Epithelial cell of proximal tubule (primary cell): Measurements from ENCODE around the gene GRM7. TPM values are rescaled to one million over a fixed set of nuclear protein-coding genes. Genes with fewer than 3 reads are reported as not detected.

Experiments
- DNase-seq: peaks from one replicate; pipeline ENCODE4 v3.0.0-alpha.2; 2011; ENCODE audit warnings: low read depth
- H3K4me3 ChIP-seq: 2 replicates; pipeline ENCODE4 v1.5.1; 2011; ENCODE audit warnings: low read depth, mild to moderate bottlenecking, low read length
- total RNA-seq: library from RNA; depleted of rRNA; stranded (reverse); fragments of >200 nt; gene quantifications from 2 replicates; pipeline ENCODE4 v1.2.3, GENCODE V29; 2015
- TF ChIP-seq, protein P1 (sequence below): conservative IDR thresholded peaks from 2 replicates; pipeline ENCODE4 v1.5.1; 2012; ENCODE audit warnings: low read depth, mild to moderate bottlenecking, low read length

GRM7 gene
- total RNA-seq, 1 donor from 2014 or later = not detected

DNA sequence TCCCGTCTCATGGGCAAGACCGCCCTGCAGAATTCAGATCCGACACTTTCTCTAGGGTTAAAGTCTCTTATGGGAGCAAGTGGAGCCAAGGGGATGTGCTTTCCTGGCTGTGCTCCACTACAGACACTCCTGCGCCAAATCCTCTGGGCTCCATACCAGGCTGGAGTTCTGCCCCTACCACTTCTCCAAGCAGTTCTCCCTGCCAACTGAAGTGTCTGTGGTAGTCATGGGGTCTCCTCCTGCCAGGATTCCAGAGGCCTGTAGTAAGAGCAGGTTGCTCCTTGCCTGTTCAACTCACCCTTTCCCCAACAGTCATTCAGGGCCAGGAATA is 403.2 kb downstream of the GRM7 start:
- H3K4me3 ChIP-seq = no peak overlapping the region
- TF ChIP-seq, protein P1, sequence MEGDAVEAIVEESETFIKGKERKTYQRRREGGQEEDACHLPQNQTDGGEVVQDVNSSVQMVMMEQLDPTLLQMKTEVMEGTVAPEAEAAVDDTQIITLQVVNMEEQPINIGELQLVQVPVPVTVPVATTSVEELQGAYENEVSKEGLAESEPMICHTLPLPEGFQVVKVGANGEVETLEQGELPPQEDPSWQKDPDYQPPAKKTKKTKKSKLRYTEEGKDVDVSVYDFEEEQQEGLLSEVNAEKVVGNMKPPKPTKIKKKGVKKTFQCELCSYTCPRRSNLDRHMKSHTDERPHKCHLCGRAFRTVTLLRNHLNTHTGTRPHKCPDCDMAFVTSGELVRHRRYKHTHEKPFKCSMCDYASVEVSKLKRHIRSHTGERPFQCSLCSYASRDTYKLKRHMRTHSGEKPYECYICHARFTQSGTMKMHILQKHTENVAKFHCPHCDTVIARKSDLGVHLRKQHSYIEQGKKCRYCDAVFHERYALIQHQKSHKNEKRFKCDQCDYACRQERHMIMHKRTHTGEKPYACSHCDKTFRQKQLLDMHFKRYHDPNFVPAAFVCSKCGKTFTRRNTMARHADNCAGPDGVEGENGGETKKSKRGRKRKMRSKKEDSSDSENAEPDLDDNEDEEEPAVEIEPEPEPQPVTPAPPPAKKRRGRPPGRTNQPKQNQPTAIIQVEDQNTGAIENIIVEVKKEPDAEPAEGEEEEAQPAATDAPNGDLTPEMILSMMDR = no peak
- DNase-seq = no peak

DNA sequence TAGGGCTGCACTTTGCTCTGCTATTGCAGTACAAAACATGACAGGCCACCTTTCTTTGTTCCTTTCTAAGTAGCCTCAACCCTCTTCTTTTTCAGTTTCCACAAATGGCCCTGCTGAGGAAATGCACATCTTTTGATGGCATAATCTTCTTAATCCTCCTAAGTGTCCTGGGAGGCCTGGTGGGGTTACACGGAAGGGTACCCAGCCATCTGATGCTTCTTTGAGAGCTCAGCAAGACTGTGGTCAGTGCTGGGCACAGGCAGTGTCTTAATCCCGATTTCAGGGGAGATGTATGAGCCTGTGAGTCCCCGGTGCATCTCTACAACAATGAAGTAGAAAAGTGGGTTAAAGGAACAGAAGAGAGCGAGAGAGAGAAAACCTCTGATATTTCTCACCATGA is 404.8 kb downstream of the GRM7 start:
- TF ChIP-seq, protein P1 = no peak
- no peak overlapping the region for H3K4me3 ChIP-seq
- DNase-seq = no peak

DNA sequence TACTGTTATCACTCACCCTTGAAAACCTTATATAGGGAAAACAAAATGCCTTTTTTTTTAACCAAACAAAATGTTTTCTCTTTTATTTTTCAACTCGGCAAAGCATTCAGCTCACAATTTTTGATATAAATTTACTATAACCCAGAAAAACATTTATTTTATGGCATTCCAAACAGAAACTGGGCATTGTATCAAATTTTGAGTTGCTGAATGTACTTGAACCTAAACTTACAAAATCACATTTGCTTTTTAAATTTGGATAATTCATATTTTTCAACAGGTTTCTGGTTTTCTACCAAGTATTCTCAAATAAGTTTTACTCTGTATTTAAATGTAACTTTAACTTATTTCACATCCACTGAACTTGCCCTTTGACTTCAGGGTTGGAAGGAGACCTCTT is 405.6 kb downstream of the GRM7 start:
- no peak for DNase-seq
- no peak overlapping the region for H3K4me3 ChIP-seq
- TF ChIP-seq, protein P1 = no peak

DNA sequence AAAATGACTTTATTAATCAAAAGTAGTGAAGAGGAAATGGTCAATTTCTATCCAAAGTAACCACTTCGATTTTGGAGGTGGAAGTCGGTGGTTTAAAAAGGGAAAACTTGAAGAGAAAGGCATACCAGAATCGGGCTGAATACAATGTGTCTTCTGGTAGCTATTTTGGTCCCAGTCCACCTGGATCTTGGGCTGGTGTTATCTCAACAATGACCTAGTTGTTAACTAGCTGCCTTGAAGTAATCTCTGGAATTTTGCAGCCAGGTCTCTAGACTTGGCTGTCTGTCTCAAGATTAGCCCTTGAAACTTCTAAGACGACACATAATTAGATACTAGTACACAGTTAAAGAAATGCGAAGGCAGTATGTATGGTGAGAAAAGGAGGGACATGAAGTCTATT is 409.8 kb downstream of the GRM7 start:
- H3K4me3 ChIP-seq = no peak overlapping the region
- no peak for DNase-seq
- TF ChIP-seq, protein P1 = no peak

DNA sequence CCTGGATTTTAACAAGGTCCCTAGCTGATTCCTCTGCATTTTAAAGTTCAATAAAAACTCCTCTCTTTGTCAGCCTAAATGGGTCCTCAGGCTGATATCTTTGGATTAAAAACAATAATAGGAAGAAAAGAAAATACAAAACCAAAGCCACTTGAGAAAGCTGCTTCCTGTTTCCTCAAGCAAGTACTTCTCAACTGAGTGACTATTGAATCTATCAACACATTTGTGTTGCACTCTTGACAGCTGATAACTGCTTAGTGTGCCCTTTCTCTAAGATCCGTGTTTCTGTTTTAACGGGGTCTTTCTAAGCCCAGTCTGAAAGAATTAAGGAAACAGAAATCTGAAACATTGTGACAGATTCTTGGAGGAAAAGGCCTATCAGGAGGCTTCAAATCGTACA is 410.7 kb downstream of the GRM7 start:
- H3K4me3 ChIP-seq = no peak overlapping the region
- DNase-seq = no peak
- TF ChIP-seq, protein P1 = no peak

DNA sequence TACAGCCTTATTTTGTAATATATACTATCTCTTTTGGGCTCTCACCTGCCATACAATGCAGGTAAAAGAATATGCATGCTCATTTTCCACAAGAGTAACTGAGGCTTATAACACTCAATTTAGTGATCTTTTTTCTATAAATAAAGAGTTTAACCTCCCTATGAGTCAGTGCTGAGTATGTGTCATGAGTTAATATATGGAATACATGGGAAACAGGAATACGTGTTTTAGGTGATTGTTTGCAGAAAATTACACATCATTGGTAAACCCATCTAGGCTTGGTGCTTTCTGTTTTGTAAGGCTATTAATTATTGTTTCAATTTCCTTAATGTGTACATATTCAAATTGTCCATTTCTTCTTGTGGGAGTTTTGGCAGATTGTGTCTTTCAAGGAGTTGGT is 411.3 kb downstream of the GRM7 start:
- DNase-seq = no peak
- no peak overlapping the region for H3K4me3 ChIP-seq
- TF ChIP-seq, protein P1 = no peak

DNA sequence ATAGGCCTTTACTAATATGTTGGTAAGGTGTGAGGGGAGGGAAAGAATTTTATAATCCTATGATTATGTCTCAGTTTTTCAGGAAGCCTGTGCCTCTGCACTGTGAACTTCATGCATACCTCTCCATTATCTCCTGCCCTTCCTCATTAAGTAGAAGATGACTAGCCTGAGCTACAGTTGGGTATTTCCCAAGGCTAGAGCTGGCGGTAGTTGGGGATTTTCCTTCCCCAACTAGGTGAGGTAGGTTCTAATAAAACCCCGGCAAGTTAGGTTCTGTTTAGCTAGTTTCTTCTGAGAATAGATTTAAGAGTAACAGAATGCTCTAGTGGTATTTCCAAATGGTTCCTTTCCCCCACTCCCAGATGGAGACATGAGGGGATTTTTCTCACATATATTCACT is 414.5 kb downstream of the GRM7 start:
- no peak for DNase-seq

More for the DNA sequence above, 414.5 kb downstream of the GRM7 start:
- TF ChIP-seq, protein P1 = no peak
- H3K4me3 ChIP-seq = no peak overlapping the region
